ENCODE data around the gene EIF4E2. TPM values are rescaled to one million over a fixed set of nuclear protein-coding genes. Genes with fewer than 3 reads are reported as not detected.
"Not testable (repeated sequence)": the region's sequence is repeated elsewhere in the genome, so short reads cannot be mapped to it uniquely, and the experiment has no call there.

EIF4E2 gene
- total RNA-seq, 2 donors from 2014 or later: 39.2 to 40.6 TPM

- intact Hi-C loops (cut with DNase I): no loop called here
- peaks cover 17 to 18% of the 10 kb centered on the region in 2 donors for H3K36me3 ChIP-seq
- no peaks in the 10 kb centered on the region for H3K9me3 ChIP-seq
- no peak overlapping the region for H3K4me3 ChIP-seq
- no peak for DNase-seq (ENCODE audit: low spot score)
- no peak overlapping the region for H3K27ac ChIP-seq
- WGBS: 43% methylated on average over 3 of the region's 3 CpGs
- H3K27me3 ChIP-seq (replicated peaks; ENCODE audit: insufficient read depth): no peaks in the 10 kb centered on the region
- TF ChIP-seq CTCF (IDR thresholded peaks at IDR 0.05): no peak
- no peak for TF ChIP-seq POLR2A (IDR thresholded peaks at IDR 0.05)
- TF ChIP-seq POLR2AphosphoS5 (IDR thresholded peaks at IDR 0.05): no peak
- no peaks in the 10 kb centered on the region for H3K4me1 ChIP-seq (replicated peaks)
Observed at GRCh38 chr2:232563580-232563979, 13.1 kb downstream of the EIF4E2 start.

- Histone ChIP-seq H3K27me3 (replicated peaks; ENCODE audit: insufficient read depth) (no peaks in the 10 kb centered on the region), H3K36me3 (peaks cover 18 to 26% of the 10 kb centered on the region in 2 donors), H3K9me3 (no peaks in the 10 kb centered on the region), H3K27ac (no peak overlapping the region), H3K4me3 (no peak overlapping the region), H3K4me1 (replicated peaks) (no peaks in the 10 kb centered on the region)
- intact Hi-C loops (cut with DNase I): no loop called here
- no peak for DNase-seq (ENCODE audit: low spot score)
- TF ChIP-seq POLR2A (IDR thresholded peaks at IDR 0.05): no peak
- TF ChIP-seq CTCF (IDR thresholded peaks at IDR 0.05): no peak
- TF ChIP-seq POLR2AphosphoS5 (IDR thresholded peaks at IDR 0.05): no peak
Observed at GRCh38 chr2:232567721-232568120, 17.2 kb downstream of the EIF4E2 start.

- Histone ChIP-seq H3K36me3 (peaks cover 18 to 26% of the 10 kb centered on the region in 2 donors), H3K27ac (no peak overlapping the region), H3K4me3 (no peak overlapping the region), H3K27me3 (replicated peaks; ENCODE audit: insufficient read depth) (no peaks in the 10 kb centered on the region), H3K9me3 (no peaks in the 10 kb centered on the region), H3K4me1 (replicated peaks) (no peaks in the 10 kb centered on the region)
- no peak for DNase-seq (ENCODE audit: low spot score)
- TF ChIP-seq POLR2A (IDR thresholded peaks at IDR 0.05): no peak
- no peak for TF ChIP-seq CTCF (IDR thresholded peaks at IDR 0.05)
- no peak for TF ChIP-seq POLR2AphosphoS5 (IDR thresholded peaks at IDR 0.05)
- intact Hi-C loops (cut with DNase I): no loop called here
- 65% methylated on average over 5 of the region's 5 CpGs for WGBS
Observed at GRCh38 chr2:232568161-232568560, 17.7 kb downstream of the EIF4E2 start.

- intact Hi-C loops (cut with DNase I): no loop called here
- no peak for DNase-seq (ENCODE audit: low spot score)
- no peaks in the 10 kb centered on the region for H3K4me1 ChIP-seq (replicated peaks)
- H3K27ac ChIP-seq: no peak overlapping the region
- peaks cover 18 to 26% of the 10 kb centered on the region in 2 donors for H3K36me3 ChIP-seq
- H3K9me3 ChIP-seq: no peaks in the 10 kb centered on the region
- H3K4me3 ChIP-seq: no peak overlapping the region
- no peaks in the 10 kb centered on the region for H3K27me3 ChIP-seq (replicated peaks; ENCODE audit: insufficient read depth)
- no peak for TF ChIP-seq POLR2AphosphoS5 (IDR thresholded peaks at IDR 0.05)
- TF ChIP-seq CTCF (IDR thresholded peaks at IDR 0.05): no peak
- no peak for TF ChIP-seq POLR2A (IDR thresholded peaks at IDR 0.05)
- 93% methylated on average over 9 of the region's 9 CpGs for WGBS
Observed at GRCh38 chr2:232569541-232569940, 19.1 kb downstream of the EIF4E2 start.

- H3K4me1 ChIP-seq (replicated peaks); H3K27me3 ChIP-seq (replicated peaks; ENCODE audit: insufficient read depth); DNase-seq (ENCODE audit: low spot score); intact Hi-C loops (cut with DNase I); H3K9me3 ChIP-seq; H3K4me3 ChIP-seq; H3K27ac ChIP-seq: not testable (repeated sequence)
- WGBS: 92% methylated on average over 6 of the region's 6 CpGs
- H3K36me3 ChIP-seq: peaks cover 13 to 26% of the 10 kb centered on the region in 2 donors
Observed at GRCh38 chr2:232570481-232570880, 20.0 kb downstream of the EIF4E2 start.

All from prostate gland (tissue), 2 donors.